HTR-8/SVneo (cell line): ENCODE results near the gene ACR.
"Not testable (repeated sequence)": the region's sequence is repeated elsewhere in the genome, so short reads cannot be mapped to it uniquely, and the experiment has no call there.

Experiments
- DNase-seq: peaks from one replicate; pipeline ENCODE4 v3.0.0; 2011; ENCODE audit warnings: low spot score, mixed read lengths; ENCODE audit not compliant: insufficient read length
- FAIRE-seq: peaks from 2 replicates; lab custom pipeline; 2011; peaks lifted over from hg19 to GRCh38; lab: Jason Lieb, UNC

ACR gene

DNA sequence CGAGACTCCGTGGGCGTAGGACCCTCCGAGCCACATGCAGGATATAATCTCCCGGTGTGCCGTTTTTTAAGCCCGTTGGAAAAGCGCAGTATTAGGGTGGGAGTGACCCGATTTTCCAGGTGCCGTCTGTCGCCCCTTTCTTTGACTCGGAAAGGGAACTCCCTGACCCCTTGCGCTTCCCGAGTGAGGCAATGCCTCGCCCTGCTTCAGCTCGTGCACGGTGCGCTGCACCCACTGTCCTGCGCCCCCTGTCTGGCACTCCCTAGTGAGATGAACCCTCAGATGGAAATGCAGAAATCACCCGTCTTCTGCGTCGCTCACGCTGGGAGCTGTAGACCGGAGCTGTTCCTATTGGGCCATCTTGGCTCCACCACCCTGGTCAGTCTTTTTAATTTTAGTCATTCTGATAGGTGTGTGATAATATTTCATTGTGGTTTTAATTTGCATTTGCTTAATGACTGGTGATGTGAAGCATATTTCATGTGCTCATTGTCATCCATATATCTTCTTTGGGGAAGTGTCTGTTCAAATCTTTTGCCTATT, 19.0 kb downstream of the ACR start:
- not testable (repeated sequence) for FAIRE-seq, DNase-seq

DNA sequence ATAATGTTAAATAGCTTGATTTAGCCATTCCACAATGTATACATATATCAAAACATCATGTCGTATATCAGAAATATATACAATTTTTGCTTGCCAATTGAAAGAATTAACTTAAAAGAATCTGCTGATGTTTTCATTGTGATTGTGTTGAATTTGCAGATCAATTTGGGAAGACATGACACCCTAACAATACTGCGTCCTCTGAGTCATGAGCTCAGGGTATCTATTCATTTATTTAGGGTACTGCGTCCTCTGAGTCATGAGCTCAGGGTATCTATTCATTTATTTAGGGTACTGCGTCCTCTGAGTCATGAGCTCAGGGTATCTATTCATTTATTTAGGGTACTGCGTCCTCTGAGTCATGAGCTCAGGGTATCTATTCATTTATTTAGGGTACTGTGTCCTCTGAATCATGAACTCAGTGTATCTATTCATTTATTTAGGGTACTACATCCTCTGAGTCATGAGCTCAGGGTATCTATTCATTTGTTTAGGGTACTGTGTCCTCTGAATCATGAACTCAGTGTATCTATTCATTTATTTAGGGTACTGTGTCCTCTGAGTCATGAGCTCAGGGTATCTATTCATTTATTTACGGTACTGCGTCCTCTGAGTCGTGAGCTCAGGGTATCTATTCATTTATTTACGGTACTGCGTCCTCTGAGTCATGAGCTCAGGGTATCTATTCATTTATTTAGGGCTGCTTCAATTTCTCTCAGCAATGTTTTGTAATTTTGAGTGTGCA, 21.8 kb downstream of the ACR start:
- not testable (repeated sequence) for DNase-seq, FAIRE-seq

DNA sequence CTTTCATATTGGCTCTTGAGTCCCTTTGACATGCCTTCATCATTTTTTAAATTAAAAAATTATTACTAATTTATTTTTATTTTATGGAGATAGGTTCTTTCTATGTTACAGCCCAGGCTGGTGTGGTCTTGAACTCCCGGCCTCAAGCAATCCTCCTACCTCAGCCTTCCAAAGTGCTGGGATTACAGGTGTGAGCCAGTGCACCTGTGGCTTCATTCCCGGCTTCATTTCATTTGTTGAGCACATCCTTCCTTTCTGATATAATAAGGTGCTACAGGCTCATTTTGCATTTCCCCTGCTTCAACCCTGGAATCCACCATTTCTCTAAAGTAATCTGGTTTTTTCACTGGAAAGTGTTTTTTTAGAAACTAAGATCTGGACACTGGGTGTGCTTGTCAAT, 23.8 kb downstream of the ACR start:
- FAIRE-seq, DNase-seq: not testable (repeated sequence)

DNA sequence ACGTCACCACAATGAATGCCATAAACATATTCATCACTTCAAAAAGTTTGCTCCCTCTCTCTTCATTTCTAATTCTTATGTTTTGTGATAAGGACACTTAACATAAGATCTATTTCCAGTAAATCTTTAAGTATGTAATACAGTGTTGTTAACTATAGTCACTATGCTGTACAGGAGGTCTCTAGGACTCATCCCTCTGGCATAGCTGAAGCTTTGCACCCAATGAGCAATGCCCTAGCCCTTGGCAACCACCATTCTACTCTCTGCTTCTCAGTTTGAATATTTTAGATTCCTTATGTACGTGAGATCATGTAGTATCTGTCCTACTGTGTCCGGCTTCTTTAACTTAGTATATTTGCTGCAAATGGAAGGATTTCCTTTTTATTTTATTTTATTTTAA, 26.3 kb downstream of the ACR start:
- DNase-seq, FAIRE-seq: not testable (repeated sequence)

DNA sequence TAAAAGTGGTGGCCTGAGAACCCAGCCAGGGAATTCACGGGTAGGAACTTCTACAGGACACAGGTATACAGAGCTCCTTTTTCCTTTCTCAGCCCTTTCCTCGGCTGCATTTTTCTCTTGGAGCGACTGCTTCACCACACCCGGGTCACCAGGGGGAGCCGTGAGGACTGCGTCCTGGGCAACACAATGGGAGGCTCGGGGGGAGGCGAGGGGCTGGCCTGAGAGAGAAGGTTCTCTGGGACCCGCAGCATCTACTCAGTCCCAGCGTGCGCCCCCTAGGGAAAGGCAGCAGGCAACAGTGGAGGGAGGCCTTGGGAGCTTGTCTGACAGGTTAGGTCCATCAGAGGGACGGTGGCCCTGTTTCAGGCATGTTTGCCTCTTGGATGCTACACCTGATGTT, 37.1 kb downstream of the ACR start:
- FAIRE-seq (peak; percentile 69), DNase-seq (peak; percentile 41)

DNA sequence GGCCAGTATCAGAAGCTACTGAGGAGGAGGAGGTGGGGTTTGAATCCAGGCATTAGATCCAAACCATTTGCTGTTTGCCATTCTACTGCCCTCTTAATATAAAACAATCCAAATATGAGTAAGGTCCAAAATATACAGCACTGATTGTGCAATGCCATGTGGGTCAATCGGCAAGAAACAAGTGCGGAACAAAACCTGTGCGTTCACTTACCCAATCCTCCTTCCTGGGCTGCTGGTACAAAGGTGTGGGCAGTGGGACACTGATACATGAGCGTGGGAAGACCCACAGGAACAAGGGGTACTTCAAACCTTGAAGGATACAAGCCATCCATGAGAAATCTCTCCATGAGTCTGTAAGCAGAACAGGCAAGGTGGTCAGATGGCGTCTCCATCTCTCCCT, 39.6 kb downstream of the ACR start:
- DNase-seq, FAIRE-seq: not testable (repeated sequence)

DNA sequence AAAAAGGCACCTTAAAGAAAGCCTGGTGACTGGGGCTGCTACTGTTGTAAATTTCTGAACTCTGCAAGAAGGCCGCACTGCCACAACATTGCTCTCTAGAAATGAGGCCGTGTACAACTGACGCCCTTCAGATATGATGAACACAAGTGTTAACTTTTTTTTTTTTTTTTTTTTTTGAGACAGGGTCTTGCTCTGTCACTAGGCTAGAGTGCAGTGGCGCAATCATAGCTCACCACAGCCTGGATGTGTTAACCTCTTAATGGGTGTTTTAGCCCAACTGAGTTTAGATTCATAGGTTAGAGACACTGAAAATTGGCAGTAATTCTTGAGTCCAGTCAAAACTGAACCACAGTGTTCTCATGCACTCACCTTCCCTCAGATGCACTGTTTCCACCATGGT, 42.2 kb downstream of the ACR start:
- not testable (repeated sequence) for FAIRE-seq, DNase-seq

DNA sequence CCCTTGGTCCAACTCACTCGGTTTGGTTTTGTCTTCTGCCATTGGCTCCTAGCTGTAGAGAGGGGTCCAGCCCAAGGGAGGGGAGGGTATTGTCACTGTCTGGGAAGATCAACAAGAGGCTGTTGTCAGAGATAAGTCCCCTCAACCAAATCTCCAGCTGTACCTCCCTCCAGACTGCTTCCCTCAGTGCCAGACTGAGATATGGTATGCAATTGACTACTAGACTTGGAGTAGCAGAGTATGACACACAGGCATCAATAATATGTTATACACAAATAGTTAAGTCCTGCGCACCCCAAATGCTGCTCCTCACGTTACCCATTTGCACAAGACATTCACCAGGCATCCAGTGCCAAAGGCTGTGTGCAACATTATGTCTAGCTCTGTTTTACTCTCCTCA, 44.2 kb downstream of the ACR start:
- DNase-seq, FAIRE-seq: not testable (repeated sequence)

DNA sequence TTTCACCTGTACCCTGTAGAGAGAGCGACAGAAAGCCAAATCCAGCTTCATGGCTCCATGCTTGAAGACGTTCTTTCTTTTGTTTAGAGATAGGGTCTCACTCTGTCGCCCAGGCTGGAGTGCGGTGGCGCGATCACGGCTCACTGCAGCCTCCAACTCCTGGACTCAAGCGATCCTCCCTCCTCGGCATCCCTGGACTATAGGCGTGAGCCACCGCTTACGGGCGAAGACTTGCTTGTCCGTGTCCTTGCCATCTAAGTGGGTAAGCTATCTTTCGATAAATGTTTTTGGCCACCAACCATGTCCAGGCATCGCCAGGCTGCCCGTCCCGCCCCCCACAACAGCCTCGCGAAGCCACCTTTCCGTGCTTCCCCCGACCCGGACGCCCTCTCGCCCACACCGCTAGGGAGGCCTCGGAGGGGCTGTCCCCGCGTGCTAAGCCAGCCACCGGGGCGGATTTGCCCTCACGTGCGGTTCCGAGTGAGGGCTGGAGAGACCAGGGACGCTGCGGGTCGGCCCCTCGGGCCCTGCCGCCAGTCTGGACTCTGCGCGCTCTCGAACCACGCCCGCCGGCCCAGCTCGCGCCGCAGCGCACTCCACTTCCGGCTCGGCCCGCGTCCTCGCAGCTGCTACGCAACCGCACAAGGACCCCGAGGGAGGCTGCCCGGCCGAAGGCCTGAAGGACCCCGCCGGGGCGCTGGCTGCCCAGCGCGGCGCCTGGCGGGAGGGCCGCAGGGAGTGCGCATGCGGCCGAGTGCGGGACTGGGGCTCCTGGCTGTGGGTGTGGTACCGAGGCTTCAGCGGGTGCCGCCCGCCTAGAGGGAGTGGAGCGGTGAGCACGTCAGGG, 45.3 kb downstream of the ACR start, which contains the start of gene RABL2B:
TSS of gene RABL2B (minus strand) at position 604 of the 847 bp plus-strand sequence. CDS start 1,342 bp downstream, outside the sequence.
- DNase-seq (peak; percentile 75), FAIRE-seq (peak; percentile 85)

DNA sequence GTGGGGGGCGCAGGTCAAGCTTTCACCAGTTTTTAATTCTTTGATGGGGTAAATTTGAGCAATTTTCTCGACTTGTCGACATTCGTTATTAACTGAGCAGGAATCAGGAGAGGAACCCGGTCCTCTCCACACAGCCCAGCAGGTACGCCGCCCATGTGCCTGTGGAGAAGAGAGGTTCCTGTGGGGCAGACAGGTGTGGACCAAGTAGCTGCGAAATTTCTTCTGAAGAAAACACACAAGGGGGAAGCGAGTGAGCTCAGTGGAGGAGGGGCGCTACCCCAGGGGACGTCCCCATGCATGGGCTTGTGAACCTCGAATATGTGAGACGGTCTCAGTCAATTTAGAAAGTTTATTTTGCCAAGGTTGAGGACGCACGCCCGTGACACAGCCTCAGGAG, 45.9 kb downstream of the ACR start:
- not testable (repeated sequence) for FAIRE-seq, DNase-seq

DNA sequence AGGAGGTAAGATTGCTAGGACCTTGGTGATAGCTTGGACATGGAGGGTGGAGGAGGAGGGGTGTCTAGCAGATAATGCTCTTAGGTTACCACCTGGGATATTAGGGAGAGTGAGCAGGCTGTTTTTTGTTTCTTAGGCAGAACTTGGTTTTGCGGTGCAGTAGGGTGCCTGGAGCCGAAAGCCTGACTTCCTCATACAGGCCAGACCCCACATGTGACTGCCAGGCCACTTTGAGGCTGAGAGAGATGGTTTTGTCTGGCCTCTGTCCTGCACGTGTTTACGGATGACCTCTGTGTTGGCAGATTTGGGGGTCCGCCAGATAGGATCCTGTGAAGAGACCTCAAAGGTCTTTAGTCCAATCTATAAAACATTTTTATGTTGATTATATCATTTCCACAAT, 47.3 kb downstream of the ACR start:
- DNase-seq, FAIRE-seq: not testable (repeated sequence)

DNA sequence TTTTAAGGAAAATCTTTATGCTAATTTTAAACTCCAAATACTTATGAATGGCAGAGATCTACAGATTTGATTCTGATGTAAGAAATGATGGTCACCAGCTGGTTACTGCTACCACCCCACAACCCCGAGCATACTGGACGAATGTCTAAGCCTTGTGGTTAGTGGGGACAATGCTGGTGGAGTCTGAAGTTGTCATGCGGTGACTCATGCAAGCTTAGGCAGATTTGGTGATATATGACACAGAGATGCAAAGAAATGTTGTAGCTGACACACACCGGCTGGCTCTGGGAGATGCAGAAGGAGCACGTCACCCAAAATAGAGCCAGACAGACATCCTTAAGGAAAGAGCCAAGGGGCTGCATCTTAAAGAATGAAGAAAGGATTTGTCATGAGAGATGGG, 48.9 kb downstream of the ACR start:
- not testable (repeated sequence) for DNase-seq, FAIRE-seq
